GM15510 (cell line): Measurements from ENCODE around the gene NCAPG.

Source experiments
- POLR2A ChIP-seq: IDR thresholded peaks from 3 replicates; pipeline ENCODE4 v1.6.1; 2011; ENCODE audit warnings: borderline replicate concordance; ENCODE audit not compliant: insufficient read length; ENCODE audit errors: extremely low read depth

Gene NCAPG

DNA sequence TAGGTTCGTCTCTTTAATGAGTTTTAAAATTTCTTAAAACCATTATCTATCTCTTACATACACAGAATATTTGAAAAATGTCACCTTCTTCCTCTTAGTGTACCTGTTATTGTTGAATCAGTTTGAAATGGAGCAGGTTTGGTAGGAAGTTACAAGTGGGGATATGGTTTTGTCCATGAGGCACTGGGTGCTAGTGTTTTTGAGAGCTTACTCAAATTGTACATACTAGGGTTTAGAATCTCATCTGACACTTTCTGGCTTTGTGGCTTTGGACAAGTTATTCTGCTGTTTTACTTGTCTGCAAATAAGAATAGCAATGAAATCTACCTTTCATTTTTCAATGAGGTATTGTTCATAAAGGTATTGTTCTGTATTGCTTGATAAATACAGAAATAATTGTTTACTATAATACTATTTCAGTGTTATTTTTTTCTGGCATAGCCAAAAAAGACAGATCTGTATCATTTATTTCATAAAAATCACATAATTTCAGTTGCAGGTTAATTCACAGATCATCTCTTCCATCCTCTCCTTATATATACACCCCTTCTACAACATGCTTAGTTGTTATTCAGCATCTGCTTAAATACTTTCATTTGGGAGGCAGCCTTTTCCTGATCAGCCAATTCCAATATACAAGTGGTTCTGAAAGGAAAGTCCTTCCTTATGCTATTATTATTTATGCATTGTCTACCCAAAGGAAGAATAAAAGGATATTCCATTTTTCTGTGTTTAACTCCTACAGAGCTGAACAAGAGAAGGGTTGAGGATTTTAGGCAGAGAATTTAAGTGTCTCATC, 13.3 kb downstream of the NCAPG start:
- TF ChIP-seq POLR2A, result no peak

DNA sequence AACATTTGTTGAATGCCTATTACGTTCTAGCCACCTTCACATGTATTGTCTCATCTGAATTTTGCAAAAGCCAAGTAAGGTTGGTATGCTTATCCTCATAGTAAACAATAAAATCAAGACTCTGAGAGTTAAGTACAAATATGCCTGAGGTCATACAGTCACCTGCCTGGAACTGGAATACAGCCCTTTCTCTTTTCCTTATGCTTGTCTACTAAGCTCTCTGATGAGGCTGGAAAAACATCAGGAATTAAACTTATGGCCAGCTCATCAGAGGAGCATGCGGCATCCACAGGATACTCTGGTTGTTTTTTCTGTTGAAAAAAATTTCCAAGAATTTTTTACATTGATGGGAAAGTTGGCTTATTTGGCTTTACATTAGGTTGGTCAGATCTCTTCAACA, 35.5 kb downstream of the NCAPG start:
- TF ChIP-seq POLR2A, result no peak

DNA sequence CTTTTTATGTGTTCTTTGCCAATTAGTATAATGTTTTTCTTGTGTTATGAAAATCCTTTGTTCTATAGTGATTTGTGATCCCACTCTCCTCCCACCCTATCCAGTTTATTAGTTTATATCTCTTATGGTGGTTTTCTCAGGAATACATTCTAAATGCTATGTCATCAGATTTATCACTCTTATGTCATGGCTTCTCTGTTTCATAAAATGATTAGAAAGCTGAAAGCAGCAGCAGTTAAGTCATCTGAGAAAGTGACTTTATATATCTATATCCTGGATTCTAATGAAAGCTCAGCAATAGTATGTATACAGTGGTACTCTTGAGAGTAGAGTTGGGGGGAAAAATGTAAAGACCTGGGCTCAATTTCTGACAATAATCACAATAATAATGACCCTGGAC, 41.2 kb downstream of the NCAPG start:
- no peak for TF ChIP-seq POLR2A

DNA sequence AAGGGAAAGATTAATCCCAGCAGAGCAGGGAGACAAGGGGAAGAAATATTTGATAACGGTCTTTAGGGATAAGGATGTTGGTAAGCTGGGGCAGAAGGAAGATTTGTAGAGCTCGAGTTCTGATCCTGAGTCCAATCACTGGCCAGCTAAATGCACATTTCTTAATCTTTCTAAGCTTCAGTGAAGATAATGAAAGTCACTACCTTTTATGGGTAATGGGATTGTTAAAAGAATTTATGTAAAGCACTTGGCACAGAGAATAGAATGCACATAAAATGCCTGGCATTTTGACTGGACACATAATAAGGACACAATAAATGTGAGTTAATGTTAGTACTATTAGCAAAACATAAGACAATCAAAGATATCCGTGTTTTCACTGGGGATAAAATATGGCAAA, 43.3 kb downstream of the NCAPG start:
- TF ChIP-seq POLR2A, result no peak

DNA sequence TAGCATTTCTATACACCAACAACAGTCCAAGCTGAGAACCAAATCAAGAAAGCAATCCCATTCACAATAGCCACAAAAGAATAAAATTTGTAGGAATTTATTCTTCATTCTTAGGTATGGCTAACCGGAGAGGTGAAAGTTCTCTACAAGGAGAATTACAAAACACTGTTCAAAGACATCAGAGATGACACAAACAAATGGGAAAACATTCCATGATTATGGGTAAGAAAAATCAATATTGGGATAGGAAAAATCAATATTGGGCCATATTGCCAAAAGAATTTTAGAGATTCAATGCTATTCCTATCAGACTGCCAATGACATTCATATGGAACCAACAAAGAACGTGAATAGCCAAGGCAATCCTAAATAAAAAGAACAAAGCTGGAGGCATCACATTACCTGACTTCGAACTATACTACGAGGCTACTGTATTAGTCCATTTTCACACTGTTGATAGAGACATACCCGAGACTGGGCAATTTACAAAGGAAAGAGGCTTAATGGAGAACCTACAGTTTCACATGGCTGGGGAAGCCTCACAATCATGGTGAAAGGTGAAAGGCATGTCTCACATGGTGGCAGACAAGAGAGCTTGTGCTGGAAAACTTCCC, 49.1 kb downstream of the NCAPG start:
- no peak for TF ChIP-seq POLR2A

DNA sequence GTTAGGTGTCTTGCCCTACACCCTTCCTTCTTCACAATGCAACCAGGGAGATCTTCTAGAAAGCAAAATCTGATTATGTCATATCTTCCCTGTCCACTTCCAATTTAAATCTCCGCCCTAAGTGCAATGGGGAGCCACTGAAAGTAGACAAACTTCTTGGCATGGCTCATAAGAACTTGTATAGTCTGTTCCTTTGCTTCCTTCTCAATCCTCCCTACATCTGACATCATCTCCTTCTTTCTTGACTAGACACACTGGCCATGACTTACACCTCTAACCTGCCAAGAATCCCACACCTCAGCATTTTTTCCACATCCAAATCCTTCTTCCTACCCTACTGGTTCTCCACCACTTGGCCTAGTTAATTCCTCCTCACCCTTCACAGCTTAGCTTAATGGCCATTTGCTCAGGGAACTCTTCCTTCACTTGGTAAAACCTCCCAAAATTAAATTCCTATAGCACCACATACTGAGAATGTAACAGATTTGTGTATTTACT, 55.1 kb downstream of the NCAPG start:
- no peak for TF ChIP-seq POLR2A

DNA sequence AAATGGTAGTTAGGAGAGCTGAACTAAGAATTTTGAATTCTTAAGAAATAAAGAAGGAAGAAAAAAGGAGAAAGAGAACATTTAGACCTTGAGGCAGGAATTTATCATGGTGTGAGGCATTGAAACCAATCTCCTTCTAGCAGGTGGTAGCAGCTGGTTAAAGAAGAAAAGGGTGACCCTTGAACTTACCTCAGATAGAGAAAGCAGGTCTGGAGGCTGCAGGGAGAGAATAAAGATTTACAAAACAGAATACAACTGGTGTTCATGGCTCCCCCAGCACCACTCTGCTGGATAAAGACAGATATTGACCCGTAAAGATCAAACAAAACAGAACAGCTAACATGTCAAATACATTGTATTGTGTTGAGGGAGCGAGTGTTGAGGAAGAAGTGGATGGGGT, 56.0 kb downstream of the NCAPG start:
- no peak for TF ChIP-seq POLR2A

DNA sequence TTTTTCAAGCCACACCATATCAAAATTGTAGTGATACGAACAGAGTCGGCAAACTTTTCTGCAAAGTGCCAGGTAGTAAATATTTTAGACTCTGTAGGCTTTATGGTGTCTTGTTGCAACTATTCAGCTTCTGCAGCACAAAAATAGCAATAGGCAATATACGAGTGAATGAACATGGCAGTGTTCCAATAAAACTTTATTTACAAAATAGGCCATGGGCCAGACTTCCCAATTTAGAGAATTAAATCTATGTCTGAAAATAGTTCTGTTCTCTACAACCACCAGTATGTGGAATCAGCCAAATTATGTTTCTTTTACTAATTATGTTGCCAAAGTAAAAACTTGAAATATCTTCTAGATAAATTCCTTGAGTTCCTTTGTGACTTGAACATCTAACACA, 56.5 kb downstream of the NCAPG start:
- TF ChIP-seq POLR2A, result no peak

DNA sequence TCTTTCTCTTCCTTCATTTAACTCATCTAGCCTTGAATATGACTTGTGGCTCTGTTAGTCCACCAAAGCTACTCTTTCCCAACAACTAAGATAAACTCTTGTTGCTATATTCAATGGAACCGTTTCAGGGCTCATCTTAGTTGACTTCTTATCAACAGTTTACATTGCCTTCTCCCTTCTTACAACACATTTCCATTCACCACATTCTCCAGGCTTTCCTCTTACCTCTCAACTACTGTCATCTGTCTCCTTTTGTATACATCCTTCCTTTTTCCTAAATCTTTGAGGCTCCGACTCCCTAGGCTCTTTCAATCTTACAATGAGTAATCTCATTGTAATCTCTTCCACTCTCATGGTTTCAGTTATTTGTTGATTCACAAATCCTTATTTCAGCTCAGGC, 58.5 kb downstream of the NCAPG start:
- no peak for TF ChIP-seq POLR2A

DNA sequence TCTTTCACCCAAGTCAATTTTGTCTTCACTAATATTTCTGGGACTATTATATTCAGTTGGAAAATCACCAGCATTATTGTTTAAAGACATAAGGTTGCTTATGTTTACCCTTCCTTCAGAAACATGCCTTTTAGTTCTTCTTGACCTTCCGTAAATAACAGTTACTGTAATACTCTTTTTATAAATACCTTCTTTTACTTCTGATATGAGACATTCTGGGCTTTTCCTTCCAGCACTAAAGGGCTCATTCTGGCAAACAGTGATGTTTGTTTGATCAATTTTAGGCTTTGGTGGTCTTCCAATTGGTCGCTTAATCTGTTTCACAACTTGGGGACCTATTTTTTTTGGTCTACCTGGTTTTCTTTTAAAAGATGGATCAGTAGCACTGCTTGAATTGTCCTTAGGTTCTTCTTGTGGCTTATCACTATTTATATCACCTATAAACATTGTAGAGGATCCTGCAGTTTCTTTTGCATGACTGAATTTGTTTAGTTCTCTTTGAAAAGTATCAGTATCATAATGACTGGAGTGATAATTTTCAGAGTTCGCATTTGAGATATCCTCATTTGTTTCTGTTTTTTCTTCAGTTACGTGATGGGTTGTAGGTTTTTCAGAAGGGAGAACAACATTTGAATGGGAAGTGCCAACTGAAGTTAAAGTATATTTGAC, 64.8 kb downstream of the NCAPG start:
- TF ChIP-seq POLR2A, result no peak

DNA sequence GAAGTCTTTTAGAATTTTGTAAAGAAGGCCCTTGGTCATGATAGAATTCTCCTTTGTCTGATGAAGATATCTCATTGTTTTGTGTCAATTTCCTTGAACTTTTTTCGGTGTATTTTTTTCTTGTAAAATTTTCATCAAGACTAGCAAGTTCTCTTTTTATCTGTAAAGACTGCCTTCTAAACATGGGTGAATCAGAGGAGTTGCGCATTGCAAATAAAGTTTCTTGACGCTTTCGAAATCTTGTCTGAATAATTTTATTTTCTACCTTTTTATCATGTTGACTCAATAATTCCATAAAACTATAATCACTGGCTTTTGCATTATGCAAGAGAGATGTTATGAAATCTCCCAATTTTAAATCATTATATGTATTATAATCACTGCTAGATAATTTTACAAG, 66.2 kb downstream of the NCAPG start:
- no peak for TF ChIP-seq POLR2A

DNA sequence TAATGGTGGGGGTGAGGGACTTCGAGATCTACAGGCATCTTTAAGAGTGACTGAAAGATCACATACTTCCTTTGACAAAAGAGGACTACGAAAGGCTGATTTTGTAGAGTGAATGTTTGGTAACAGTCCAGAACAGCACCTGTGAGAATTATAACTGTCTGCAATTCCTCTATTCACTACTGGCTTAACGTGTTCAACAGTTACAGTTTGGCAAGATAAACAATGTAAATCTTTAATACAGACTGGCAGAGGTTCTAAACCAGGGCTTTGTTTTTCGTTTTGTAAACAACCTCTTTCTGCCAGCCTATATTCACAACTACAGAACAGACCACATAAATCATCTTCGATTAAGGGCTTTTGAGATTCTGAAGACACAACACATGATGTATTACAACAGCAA, 66.9 kb downstream of the NCAPG start:
- no peak for TF ChIP-seq POLR2A

DNA sequence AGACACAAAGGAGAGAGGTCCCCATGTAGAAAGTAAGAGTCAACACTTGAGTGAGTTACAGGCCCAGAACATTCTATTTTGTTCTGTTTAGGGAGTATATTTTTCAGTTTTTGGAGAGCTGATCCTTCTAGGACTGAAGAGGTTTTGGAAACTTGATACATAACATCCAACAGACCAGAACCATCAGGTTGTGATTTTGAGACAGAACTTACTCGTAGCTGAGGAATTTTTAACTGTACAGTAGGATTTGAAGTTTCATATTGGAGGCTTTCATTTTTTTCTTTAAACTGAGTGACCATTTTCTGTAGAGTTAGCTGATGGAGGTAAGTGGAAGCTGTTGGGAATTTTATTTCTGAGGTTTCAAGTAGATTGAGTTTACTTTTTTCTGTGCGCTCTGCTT, 73.3 kb downstream of the NCAPG start:
- TF ChIP-seq POLR2A, result no peak

DNA sequence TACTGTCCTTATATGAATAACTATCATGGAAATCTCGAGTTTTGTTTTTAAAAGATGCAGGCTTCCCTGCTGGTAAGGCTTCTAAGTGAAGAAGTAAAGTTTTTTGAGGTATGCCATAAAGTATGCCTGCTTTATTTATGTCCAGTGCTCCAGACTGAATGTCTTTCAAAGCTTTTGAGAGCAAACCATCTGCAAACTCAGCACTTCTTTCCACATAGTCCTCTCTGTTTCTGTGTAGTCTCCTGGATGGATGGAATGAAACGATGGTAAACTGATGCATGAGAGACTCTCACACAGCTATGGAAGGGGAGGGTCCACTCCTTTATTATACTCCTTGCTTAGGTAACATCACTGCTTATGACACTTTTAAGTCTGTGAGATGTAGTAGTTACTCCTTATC, 73.7 kb downstream of the NCAPG start:
- TF ChIP-seq POLR2A, result no peak

DNA sequence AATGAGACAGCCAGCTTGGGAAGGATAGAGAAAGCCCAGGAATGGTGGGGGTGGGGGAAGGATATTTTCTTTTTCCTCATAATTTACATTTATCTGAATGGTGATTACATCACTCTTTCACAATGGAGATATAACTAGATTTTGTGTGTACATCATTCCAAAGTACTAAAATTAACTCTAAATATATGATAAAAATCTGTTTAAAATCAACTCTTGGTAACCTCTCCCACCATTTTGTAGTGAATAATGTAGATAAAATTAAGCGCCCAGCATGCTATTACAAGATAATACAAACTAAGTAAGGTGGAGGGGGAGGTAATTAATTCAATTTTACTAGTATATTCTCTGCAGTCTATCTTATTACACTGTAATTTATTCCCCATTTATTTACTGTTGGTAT, 78.9 kb downstream of the NCAPG start:
- TF ChIP-seq POLR2A, result no peak

DNA sequence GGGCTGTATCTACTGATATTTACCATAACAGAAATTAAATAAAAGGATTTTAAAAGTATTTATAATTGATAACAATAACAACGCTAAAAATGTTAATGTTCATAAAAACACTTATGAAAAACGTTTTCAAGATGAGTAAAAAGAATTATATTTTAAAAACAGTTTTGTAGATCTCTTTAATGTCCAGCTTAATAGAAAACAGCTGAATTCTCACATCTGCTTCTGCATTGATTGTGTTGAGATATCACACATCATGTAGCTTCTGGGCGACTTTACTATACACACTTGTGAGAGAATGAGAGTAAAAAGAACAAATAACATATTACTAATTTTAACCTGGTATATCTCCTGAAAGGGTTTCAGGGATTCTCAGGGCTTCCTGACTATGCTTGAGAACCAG, 83.6 kb downstream of the NCAPG start:
- no peak for TF ChIP-seq POLR2A
